ENCODE data around the gene HNRNPL.
"Not testable (repeated sequence)": the region's sequence is repeated elsewhere in the genome, so short reads cannot be mapped to it uniquely, and the experiment has no call there.

HNRNPL gene

DNA sequence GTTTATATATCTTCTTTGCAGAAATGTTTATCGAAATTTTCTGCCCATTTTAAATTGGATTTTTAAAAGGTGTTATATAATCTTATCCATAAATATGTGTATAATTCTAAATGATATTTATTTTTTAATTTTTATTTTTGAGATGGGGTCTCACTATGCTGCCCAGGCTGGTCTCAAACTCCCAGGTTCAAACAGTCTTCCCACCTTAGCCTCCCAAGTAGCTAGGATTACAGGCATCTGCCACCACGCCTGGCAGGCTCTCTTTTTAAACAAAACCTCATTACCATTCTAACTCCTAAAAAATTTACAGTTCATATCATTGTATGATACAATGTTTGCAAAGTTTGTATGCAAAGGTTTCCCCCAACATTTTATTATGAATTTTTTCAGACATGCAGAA lies 53.6 kb downstream of the HNRNPL start:
- Mint-ChIP-seq H3K9me3 (no peaks in the 10 kb centered on the region), H3K27ac (no peak overlapping the region), H3K36me3 (ENCODE audit: low read depth) (no peaks in the 10 kb centered on the region), H3K4me1 (ENCODE audit: low read depth) (peaks cover 3% of the 10 kb centered on the region), H3K27me3 (ENCODE audit: low read depth) (peaks cover 19% of the 10 kb centered on the region), H3K4me3 (no peak overlapping the region)

DNA sequence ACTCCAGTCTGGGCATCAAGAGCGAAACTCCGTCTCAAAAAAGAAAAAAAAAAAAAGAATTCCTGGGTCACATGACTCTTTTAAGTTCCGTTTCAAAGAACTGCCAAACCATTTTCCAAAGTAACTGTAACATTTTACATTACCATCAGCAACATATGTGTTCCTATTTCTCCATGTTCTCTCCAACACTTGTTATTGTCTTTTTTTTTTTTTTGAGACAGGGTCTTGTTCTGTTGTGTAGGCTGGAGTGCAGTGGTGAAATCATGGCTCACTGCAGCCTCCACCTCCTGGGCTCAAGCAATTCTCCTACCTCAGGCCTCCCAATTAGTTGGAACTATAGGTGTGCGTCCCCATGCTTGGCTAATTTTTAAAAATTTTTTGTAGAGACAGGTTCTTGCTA lies 54.2 kb downstream of the HNRNPL start:
- Mint-ChIP-seq H3K9me3 (no peaks in the 10 kb centered on the region), H3K4me1 (ENCODE audit: low read depth) (peaks cover 3% of the 10 kb centered on the region), H3K4me3 (no peak overlapping the region), H3K36me3 (ENCODE audit: low read depth) (no peaks in the 10 kb centered on the region), H3K27me3 (ENCODE audit: low read depth) (peaks cover 19% of the 10 kb centered on the region), H3K27ac (no peak overlapping the region)

DNA sequence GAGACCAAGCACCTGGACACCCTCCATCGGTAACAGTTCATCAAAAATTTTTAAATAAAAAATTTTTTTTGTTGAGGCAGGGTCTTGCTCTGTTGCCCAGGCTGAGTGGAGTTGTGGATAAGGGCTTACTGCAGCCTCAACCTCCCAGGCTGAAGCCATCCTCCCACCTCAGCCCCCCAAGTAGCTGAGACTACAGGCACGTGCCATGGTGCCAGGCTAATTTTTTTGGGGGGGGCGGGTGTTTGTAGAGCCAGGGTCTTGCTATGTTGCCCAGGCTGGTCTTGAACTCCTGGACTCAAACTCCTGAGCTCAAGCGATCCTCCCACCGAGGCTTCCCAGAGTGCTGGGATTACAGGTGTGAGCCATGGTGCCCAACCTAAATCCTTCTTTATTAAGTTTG lies 56.1 kb downstream of the HNRNPL start:
- Mint-ChIP-seq H3K27me3 (ENCODE audit: low read depth) (peaks cover 19% of the 10 kb centered on the region), H3K4me3 (no peak overlapping the region), H3K4me1 (ENCODE audit: low read depth) (peaks cover 3% of the 10 kb centered on the region), H3K27ac (no peak overlapping the region), H3K9me3 (no peaks in the 10 kb centered on the region), H3K36me3 (ENCODE audit: low read depth) (no peaks in the 10 kb centered on the region)

DNA sequence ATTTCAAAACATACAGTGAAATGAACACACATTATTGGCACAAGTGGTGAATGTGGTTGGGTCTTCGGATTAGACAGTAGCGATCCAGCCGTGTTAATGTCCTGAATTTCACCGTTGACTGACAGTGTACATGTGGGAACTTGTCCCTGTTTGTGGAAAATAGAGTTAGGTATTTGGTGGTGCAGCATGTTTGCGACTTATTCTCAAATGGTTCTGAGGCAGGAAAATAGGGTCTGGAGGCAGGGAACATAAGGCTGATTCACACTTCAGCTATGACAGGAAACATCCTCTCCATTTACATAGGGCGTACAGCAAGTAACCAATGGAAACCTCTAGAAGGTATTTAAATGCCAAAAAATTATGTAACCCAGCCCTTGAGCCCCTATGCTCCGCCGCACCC lies 56.6 kb downstream of the HNRNPL start:
- Mint-ChIP-seq H3K4me3 (peak overlapping the region; percentile 45), H3K27me3 (ENCODE audit: low read depth) (peaks cover 19% of the 10 kb centered on the region), H3K36me3 (ENCODE audit: low read depth) (no peaks in the 10 kb centered on the region), H3K9me3 (no peaks in the 10 kb centered on the region), H3K4me1 (ENCODE audit: low read depth) (peaks cover 3% of the 10 kb centered on the region), H3K27ac (no peak overlapping the region)

DNA sequence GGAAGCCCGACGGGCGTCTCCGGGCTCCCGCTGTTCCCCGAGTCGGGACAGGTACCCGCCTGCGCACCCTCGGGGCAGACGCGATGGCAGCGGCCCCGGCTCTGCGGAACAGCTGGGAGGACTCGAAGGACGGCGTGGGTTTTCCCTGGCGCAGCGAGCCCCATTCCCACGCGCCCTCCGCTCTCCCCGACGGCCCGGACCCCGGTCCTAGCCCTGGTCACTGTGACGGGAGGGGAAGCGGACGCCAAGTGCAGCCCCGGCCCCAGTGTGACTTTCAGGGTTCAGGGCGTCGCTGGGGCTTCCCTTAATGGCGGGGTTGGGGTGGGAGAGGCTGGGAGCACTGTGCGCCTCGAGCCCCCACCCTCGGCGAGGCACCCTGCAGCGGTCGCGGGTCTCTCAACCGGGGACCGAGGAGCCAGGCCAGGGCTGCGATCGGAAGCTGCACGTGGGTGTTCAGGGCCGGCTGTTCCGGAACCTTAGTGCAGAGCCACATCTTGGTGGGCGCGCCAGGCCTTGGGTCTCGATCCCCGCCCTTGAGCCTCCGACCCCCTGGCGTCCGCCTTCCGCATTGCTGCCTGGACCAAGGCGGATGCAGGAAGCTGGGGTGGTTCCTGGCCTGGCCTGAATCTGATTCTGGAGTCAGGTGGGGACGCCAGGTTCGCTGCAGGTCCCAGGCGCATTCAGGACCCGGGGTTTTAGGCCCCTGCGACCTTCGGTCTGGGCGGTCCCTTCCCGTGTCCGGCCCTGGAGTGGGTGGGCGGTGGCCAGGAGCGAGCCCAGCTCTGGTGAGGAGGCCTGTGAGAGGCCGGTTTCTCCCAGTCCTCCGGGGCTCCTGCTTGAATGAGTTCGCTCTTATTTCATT lies 57.3 kb downstream of the HNRNPL start:
- Mint-ChIP-seq H3K36me3 (ENCODE audit: low read depth) (no peaks in the 10 kb centered on the region), H3K27me3 (ENCODE audit: low read depth) (peaks cover 19% of the 10 kb centered on the region), H3K9me3 (no peaks in the 10 kb centered on the region), H3K4me1 (ENCODE audit: low read depth) (peaks cover 3% of the 10 kb centered on the region), H3K4me3 (peak overlapping the region; percentile 45), H3K27ac (no peak overlapping the region)

DNA sequence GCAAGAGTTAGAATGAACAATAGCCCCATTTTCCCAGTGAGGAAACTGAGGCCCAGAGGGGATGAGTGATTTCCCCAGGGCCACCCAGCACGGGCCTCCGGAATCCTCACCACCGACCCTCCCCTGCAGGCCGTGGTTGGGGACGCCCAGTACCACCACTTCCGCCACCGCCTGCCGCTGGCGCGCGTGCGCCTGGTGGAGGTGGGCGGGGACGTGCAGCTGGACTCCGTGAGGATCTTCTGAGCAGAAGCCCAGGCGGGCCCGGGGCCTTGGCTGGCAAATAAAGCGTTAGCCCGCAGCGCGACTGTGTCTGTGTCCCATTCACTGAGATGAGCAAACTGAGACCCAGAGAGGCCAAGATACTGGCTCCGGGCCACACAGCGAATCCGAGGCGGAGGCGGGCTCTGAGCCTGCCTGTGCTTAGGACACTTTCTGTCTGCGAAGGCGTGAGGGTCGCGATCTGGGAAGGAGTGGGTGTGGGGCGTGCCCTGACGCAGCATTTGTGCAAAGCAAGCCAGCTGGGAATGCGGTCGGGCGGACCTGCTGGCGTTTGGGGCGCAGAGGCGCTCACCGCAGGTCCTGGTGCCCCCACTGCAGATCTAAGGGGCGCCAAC lies 58.2 kb downstream of the HNRNPL start:
- H3K9me3 Mint-ChIP-seq; H3K27ac Mint-ChIP-seq; H3K4me3 Mint-ChIP-seq; H3K36me3 Mint-ChIP-seq (ENCODE audit: low read depth); H3K4me1 Mint-ChIP-seq (ENCODE audit: low read depth): not testable (repeated sequence)
- peaks cover 19% of the 10 kb centered on the region for H3K27me3 Mint-ChIP-seq (ENCODE audit: low read depth)

DNA sequence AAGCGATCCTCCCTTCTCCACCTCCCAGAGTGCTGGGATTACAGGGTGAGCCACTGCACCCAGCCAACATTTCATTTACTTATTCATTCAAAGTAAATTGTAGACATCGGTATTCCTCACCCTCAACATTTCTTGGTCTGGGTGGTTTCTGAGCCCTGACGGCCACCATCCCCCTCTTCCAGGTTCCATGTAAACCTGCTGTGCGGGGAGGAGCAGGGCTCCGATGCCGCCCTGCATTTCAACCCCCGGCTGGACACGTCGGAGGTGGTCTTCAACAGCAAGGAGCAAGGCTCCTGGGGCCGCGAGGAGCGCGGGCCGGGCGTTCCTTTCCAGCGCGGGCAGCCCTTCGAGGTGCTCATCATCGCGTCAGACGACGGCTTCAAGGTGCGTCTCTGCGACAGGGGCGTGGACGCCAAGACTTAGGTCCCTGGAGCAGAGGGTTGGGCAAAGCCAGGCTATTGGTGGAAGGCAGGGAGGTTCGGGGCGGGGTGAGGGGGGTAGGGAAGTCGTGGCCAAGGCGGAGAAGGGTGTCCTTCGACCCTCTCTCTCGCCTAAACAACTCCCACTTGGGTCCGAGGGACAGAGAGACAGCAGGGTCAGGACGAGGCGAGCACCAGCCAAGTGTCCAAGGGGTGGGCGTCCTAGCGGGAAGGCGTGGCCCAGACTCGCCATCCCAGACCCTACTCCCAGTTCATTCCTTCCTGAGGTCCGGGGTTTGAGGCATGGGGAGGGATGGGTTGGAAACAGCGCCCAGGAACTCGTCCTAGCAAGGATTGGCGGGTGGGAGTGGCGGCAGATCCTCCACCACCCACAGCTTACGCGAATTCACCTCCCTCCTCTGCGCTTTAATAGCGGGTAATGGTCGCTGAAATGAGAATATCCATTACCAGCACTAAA lies 59.0 kb downstream of the HNRNPL start:
- not testable (repeated sequence) for H3K4me1 Mint-ChIP-seq (ENCODE audit: low read depth); H3K9me3 Mint-ChIP-seq; H3K4me3 Mint-ChIP-seq; H3K36me3 Mint-ChIP-seq (ENCODE audit: low read depth); H3K27ac Mint-ChIP-seq
- peaks cover 19% of the 10 kb centered on the region for H3K27me3 Mint-ChIP-seq (ENCODE audit: low read depth)

DNA sequence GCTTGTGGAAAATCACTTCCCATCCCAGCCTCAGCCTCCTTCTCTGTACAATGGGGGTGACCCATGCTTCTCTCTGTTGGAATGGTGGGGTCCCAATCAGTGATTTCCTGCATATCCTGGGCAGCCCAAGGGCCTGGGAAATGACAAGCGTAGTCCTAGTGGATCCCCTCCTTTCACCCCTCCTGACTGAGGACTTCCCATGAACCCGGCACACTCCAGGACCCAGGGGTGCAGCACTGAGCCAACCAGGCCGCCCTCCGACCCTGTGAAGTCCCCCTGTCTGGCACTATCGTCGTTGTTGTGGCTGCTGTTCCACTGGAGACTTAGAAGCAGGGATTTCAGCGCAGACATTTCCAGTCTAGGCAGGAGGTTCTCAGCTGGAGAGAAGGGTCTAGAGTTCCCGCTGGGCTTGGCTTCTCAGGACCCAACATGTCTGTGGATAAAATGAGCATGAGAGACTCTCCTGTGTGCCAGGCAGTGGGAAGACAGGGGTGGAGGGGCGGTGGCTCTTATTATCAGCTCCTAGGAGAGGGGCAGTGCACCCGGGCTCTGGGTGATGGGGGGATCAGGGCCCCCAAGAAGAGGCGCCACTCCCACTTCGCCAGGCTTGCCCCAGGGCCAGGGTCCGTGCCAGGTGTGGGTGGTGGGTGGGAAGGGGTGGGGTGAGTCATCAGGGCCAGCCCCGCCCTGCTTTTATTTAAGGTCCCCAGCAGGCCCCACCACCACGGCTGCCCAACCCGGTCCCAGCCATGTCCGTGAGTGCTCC lies 61.1 kb downstream of the HNRNPL start, which contains the start of gene LGALS7B:
Gene LGALS7B (plus strand): TSS at position 723 of the 766 bp plus-strand sequence. CDS start 27 bp downstream, at position 750.
- peaks cover 3% of the 10 kb centered on the region for H3K4me1 Mint-ChIP-seq (ENCODE audit: low read depth)
- H3K36me3 Mint-ChIP-seq (ENCODE audit: low read depth) = no peaks in the 10 kb centered on the region
- peaks cover 6% of the 10 kb centered on the region for H3K27me3 Mint-ChIP-seq (ENCODE audit: low read depth)
- no peaks in the 10 kb centered on the region for H3K9me3 Mint-ChIP-seq
- H3K27ac Mint-ChIP-seq = no peak within 1 kb of the TSS
- no peak within 1 kb of the TSS for H3K4me3 Mint-ChIP-seq

DNA sequence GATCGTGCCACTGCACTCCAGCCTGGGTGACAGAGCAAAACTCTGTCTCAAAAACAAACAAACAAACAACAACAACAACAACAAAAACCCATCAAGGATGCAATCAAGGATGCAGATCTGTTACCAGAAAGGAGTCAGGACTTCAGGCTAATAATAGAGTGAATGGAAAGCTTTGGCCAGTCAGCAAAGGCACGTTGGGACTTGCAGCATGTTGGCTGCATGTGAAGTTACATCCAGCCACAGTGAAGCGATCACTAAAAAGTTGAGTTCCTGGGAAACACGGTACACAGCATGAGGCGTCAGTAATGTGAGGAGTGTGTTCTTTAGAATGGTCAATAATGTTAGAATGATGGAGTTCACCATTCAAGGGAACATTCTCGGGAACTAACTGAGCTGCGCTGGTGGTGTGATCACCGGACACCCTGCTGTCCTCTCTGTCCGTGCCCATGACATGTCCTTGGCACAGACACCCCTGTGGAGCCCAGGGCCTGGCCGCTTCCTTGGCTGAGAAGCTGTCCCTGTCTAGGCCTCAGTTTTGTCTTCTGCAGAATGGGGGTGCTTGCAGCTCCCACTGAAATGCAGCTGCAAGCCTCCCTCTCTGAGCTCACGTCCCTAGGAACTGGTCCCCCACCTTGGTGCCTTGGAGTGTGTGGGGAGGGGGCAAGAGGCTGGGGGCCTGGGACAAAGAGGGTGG lies 63.1 kb downstream of the HNRNPL start:
- Mint-ChIP-seq H3K36me3 (ENCODE audit: low read depth) (no peaks in the 10 kb centered on the region), H3K9me3 (no peaks in the 10 kb centered on the region), H3K27ac (no peak overlapping the region), H3K4me3 (no peak overlapping the region), H3K4me1 (ENCODE audit: low read depth) (no peaks in the 10 kb centered on the region), H3K27me3 (ENCODE audit: low read depth) (peaks cover 6% of the 10 kb centered on the region)

Measured in T-helper 1 cell treated with Interleukin-12 subunit alpha and Interleukin-12 subunit beta and Interleukin-4 antibody, amounts not matched to agents 30 μg/mL and 1 μg/mL, for 36 hours (primary cell).